Inflammatory macrophage treated with lipopolysaccharide for 1 hour (primary cell): ENCODE data around the gene EVA1C.
"Not testable (repeated sequence)": the region's sequence is repeated elsewhere in the genome, so short reads cannot be mapped to it uniquely, and the experiment has no call there.

Experiments used
- DNase-seq, 2 donors: peaks; one replicate each; pipeline ENCODE4 v3.0.0-alpha.2; 2020 to 2022

Gene EVA1C

GRCh38 chr21:32467291-32467690 lies 54.8 kb downstream of the EVA1C start:
- DNase-seq: no peak

DNA sequence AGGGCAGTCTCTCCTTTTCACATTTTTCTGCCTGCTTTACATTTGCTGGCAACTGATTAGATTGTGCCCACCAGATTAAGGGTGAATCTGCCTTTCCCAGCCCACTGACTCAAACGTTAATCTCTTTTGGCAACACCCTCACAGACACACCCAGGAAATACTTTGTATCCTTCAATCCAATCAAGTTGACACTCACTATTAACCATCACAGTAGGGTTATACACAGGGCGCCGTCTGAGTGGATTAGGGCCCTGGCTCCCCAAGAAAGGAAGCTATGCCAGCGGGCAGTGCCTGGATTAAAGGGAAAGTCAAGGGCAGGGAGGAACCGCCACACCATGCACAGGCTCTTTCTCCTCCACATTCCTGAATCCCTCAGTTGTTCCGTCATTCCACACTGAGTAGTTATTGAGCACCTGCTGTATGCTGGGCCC lies 56.2 kb downstream of the EVA1C start:
- no peak for DNase-seq

DNA sequence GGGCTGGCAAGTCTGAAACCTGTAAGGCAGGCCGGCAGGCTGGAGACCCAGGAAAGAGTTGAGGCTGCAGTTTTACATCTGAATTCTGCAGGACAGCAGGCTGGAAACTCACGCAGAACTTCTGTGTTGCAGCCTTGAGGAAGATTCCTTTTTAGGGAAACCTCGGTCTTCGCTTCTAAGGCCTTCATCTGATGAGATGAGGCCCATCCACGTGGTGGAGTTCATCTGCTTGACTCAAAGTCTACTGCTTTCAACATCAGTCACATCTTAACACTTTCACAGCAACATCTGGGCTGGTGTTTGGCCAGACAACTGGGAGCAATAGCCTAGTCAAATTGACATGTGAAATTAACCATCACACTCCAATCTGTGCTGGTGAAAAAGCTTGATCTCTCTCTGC lies 57.1 kb downstream of the EVA1C start:
- no peak for DNase-seq

DNA sequence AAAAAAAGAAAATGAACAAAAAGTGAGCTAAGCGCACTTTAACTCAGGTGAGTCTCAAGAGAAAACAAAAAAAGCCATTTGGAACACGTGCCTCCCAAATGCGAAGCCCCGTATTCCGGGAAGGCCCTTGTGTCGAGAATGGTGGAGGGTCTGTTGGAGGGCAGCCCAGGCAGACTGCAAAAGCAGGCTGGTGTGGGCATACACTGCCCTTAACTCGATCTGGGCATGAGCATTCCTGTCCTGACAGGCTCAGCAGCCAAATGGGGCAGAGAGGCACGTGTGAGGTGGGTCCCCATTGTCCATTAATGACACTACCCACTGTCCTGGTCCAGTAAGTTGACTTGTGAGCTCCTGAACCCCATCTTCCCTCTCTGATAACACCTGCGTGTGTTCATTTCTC lies 57.7 kb downstream of the EVA1C start:
- no peak for DNase-seq

- DNase-seq: no peak
Observed at GRCh38 chr21:32472890-32473765, 60.6 kb downstream of the EVA1C start.

DNA sequence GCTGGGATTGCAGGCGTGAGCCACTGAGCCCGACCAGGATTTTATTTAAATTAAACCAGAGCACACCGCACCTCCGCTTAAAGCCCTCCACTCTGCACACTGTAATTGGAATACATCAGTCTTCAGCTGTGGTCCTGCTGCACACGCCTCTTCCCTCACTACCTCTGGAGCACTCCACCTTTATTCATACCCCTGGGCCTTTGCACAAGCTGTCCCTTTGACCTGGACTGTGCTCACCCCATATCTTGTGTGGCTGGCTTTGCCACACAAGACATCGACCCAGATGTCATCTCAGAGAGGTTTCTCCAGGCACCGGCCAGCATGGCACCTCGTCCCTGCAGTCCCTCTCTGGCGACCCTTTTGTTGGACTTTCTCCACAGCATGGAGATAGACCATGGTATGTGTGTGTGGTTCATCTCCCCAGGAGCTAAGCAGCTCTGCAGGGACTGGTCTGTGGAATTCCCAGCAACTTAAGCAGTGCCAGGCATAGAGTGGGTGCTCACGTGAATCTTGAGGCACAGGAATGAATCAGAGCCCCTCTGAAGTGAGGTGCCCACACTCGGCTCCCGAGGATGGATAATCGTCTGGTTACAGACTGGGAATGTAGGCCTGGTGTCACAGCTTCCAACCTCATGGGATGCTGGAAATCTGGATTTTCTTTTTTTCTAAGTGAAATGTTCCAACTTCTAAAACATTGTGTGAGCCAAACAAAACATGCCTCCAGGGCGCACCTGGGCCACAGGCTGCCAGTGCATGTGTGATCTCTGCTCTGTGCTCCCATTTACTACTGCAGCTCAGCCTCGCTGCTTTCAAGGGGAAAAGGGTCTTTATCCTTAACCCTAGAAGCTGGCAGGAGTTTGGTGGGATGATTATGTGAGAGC lies 61.9 kb downstream of the EVA1C start:
- no peak for DNase-seq

DNA sequence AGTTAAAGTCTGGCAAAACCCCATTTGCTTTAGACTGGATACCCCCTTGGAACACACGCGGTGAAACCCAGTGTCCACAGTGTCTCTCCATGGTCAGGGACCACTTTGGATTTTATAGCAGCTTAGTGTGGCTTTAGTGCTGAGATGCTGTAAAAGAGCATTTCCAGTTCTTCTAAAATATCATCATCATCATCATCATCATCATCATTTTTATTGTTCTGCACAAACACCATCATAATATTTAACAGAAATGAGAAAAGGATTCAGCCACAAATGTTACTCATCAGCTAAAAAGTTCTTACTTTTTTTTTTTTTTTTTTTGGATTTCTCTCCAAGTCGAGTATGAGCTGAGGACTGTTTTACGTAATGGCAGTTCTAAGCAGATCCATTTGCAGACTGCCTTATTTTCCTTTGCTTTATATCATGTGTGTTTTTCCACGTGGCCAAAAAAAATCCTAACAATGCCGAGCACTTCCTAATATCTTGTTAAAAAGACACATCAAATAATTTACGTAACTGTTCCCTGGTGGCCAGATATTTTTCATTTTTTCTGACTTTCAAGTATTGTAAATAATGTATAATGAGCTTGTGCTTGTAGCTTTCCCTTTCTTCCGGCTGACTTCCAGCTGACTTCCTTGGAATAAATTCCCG lies 62.8 kb downstream of the EVA1C start:
- DNase-seq: no peak

DNA sequence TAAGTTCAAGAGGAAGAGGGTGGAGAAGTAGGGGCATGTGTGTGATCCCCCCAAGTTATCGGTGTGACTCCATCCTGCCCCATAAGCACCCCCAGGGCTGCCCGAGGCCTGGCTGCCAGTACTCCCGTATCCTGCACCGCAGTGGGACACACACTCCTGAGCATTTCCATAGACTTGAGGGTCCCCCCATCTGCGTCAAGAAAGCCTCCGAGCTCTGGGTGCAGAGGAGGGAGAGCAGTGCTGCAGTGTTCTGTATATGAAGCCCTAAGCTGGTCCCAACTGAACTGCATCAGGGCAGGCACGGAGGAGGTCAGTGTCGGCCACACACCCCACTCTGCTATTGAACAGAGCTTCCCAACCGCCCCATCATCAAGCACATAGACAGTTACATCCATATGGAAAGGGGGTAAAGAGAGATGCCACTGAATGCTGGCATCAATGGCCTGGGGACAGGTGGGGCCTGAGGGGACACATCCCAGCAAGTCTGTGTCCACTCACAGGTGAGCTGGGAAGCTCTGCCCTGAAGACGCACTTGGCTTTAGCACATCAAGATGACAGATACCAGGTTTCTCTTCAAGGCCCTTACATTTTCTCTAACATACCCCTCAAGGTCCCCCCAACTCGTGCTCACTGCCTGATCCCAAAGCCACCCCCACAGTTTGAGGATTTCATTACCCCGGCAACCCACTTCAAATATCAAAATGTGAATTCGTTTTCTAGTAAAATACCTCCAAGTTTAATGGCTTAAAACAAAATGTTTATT lies 64.3 kb downstream of the EVA1C start:
- no peak for DNase-seq

- no peak for DNase-seq
Observed at GRCh38 chr21:32477424-32477745, 64.9 kb downstream of the EVA1C start.

GRCh38 chr21:32481875-32482408 lies 69.4 kb downstream of the EVA1C start:
- DNase-seq: no peak

DNA sequence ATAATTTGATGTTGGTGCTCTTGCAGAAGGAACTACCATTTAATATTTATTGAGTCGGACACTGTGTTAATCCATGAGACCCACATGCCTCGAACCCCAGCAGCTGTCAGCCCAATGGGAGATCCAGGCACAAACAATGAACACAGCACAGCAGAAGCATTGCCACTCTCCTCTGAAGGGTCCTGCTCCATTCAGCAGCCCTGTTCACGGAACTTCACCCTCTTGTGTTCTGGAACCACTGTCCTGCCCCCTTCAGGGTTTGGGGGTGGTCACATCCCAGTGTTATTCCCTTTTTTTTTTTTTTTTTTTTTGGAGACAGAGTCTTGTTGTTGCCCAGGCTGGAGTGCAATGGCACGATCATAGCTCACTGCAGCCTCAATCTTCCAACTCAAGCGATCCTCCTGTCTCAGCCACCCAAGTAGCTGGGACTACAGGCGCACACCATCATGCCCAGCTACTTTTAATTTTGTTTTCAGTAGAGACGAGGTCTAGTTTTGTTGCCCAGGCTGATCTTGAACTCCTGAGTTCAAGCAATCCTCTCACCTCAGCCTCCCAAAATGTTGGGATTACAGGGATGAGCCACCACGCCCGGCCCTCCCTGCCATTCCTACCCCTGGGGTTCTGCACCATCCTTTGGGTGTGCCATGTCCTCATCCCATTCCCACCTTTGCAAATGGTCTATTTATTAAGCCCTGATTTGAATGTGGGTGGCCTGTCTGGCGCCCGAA lies 70.2 kb downstream of the EVA1C start:
- DNase-seq: no peak

DNA sequence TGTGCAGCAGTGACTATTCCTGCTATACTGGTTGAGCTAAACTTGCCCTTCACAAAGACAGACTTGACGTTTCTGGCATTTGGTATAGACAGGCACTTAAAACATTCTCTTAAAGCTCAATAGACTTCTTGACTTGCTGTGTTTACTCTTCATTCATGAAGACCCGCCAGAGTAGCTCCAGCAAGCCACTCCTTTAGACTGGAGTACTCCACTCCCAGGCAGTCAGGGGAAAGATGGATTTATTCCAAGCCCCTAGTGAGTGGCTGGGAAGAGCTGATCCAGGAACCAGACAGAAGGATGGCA lies 70.7 kb downstream of the EVA1C start:
- no peak for DNase-seq

DNA sequence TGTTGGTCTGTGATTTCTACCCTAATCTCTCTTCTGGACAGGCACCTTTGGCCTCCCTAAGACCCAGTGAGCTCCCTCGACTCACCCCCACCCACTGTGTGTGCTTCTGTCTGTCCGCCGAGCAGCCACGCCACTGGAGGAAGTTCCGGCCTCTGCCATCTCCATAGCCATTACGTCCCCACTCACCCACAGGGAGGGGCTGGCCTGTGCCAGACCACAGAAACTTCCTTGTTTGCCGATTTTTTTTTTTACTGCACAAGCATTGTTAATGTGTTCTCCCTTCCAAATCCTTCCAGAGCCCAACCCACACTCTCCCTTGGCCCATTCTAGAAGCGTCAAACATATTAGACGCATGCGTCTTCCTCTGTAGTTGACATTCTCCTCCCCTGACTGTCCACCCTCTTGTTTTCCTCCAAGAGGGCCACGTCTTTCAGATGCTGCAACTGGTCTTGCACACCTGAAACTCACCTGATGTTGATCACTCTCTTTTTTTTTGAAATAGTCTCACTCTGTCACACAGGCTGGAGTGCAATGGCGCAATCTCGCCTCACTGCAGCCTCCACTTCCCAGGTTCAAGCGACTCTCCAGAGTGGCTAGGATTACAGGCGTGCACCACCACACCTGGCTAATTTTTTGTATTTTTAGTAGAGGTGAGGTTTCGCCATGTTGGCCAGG lies 72.3 kb downstream of the EVA1C start:
- peak; percentile 50 to 56 for DNase-seq

- no peak for DNase-seq
Observed at GRCh38 chr21:32492376-32492775, 79.9 kb downstream of the EVA1C start.

DNA sequence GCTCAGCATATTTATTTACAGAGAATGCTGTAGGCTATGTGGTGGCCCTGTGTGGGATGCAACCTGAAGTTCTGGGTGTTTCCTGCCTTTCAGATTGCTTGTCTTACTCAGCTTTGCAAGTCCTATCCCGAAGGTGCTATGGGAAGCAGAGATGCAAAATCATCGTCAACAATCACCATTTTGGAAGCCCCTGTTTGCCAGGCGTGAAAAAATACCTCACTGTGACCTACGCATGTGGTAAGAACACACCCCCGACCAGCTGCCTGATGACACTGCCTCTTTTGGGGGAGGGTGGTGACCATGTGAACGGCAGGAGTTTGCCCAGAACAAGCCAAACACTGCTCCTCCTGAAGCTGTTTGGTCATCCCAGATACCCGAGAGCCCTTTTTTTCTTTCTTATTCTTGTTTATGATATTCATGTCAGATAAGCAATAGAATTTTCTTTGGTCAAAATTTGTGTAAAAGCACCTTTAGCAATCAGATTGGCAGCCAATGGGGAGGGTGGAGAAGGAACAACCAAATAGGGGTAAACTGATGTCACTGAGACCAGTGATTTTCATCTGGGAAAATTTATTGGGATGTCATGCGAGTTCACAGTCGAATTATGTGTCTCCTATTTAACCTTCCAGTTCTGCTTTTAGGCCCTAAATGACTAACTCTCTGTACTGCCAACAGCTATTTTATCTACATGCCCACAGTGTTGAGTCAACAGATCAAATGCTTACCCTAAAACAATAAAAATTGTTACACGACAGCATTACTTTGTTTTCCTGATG lies 82.6 kb downstream of the EVA1C start:
- DNase-seq: no peak

- no peak for DNase-seq
Observed at GRCh38 chr21:32496568-32496967, 84.1 kb downstream of the EVA1C start.

DNA sequence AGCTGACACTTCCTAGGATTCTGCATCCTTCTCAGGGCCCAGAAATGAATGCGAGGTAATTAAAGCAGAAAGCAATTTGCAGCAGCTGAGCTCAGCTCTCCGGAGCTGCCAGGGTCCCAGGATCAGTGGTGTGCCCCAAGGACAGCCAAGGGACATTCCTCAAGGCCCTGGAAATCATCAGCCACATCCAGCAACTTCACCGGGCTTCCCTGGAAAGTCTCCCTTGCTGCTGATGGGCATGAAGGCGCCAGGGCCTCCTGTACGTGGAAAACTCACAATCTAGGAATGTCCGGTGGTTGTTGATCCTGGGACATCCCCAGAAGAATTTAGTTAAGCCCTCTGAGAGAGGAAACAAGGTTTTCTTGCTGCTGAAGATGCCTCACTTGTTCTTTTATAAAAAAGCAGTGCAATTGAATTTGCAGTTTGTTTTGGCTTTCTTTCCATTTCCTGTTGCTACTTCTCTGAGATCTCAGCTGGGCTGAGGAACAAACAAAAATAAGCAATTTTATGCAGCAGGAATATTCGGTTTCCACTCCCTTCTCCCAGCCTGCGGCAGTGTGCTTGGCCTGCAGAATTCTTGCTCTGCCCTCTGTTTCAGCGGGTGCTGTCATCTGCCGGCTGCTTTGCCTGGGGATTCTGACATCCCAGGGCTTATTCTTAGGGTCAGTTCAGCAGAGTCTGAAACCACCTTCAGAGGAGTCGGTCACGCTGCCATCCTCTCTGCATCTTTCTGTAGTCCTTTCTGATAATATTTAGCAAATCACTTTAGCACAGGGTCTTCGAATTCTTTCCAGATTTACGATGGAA lies 86.9 kb downstream of the EVA1C start:
- DNase-seq: no peak

DNA sequence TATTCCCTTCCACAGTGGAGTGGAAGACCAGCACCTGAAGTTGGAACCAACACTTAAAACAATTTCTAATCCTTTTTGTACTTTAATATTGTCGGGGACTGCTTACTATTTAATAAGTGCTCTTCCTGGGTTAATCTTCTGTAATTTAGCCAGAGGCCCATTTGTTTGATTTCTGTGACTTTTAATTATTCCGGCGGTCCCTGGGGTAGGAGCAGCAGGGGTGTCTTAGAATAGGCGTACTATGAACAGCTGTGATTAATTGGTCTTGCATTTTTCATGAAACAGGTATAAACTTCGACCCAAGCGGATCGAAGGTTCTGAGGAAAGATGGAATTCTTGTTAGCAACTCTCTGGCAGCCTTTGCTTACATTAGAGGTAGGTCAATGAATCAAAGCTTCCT lies 91.1 kb downstream of the EVA1C start:
- not testable (repeated sequence) for DNase-seq

DNA sequence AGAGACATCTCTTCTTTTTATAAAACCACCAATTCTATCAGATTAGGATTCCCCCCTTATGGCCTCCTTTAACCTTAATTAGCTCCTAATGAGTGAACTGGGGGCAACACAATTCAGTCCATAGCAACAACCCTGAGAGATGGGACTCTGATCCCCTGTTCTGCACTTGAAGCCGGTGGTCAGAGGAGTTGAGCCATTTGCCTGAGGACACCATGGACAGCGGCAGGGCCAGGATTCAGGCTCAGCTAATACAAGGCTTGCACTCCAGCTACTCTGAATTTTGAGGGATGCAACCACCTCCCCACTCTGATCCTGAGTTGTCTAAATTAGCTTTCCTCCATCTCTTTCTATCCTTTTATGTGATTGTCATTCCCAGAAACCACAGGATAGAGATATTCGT lies 93.3 kb downstream of the EVA1C start:
- DNase-seq: not testable (repeated sequence)
